DMS114 treated with DMSO at 0.1 percent for 48 hours (cell line): ENCODE results near the gene PIGP.
"Not testable (repeated sequence)": the region's sequence is repeated elsewhere in the genome, so short reads cannot be mapped to it uniquely, and the experiment has no call there.

Experiments
- DNase-seq: peaks from one replicate; lab custom pipeline; 2025; ENCODE audit not compliant: unreplicated experiment; lab: John Stamatoyannopoulos, UW

The PIGP gene

DNA sequence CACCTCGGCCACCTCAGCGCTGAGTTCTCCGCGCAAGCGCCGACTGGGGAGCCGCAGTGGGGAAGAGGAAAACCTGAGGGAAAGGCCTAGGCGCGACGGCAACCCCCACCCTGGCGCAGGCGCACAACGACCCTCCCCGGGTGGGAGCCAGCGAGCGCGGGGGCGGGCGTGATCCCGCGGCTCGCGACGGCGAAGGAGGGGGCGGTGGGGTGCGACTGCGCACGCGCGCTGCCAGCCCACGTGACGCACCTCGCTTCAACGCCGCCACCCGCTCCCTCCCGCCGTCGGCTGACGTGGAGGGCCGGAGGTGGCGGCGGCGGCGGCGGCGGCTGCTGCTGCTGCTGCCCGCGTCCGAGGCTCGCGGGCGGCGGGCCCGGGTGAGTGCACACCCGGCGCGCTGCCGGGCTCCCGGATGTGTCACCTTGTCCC lies at the start of gene PIGP, which contains the start of gene TTC3:
TSS of gene PIGP (minus strand) at position 84 of the 429 bp plus-strand sequence. CDS start 556 bp downstream, outside the sequence.
TSS of gene TTC3 (plus strand) at position 267 of the 429 bp plus-strand sequence. CDS start 14,004 bp downstream, outside the sequence.
- DNase-seq, result peak; percentile 73

DNA sequence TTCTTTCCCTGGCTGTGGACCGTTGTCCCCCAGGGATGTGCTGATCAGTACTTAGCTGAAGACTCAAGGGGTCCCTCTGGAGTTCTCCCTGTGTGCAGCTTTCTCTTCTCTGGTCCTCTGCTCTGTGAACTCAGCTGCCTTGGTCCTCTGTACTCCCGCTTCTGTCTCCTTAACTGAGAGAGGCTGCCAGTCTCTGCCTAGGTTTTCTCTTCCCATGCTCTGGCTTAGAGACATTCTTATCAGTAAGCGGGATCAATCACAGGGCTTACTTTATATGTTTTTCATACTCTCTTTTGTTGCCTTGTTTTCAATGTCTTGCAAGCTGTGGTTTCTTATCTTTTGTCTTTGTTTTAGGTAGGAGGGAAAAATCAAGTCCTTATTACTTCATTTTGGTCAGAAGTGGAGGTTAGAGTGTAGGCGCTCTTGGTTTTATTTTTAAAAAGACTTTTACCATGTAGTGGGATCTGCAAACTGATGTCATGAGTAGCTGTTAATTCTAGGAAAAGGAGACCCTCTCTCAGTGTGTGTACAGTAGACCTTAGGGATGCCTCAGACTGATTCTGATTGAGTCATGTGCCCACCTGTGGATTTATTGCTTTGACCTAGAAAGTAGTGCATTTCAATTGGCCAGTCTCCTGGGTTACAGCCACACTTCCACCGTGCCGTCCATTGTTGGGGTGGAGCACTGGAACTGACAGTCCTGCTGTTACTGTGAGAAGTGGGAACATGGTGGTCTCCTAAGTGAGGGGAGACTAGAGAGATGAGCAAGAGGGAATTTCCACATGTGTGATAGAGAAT lies 46.7 kb upstream of the PIGP start:
- no peak for DNase-seq

DNA sequence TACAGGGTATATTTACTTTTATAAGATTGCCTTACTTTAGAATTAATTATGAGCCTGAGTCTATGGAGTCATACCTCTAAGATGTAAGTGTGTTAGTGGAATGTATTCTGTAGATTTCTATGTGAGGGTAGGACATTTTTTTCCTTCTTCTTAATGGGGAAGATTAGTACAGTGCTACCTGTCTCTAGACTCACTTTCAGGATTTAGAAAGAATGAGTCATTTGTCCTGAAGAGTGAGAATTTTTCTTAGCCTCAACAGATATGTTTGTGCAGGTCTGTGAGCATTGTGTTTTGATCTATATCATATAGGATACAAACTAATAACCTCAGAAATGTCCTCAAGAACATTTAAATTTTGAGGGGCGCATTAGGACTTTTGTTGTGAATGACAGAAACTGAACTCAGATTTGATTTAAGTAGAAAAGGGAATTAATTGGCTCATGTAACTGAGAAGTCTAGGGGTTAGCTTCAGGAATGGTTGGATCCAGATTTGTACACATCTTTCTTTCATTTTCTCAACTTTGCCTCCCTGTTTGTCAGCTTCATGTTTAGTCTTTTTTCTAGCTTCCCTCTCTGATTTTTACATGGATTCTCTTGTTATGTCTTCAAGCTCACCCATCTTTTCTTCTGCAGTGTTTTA lies 45.4 kb upstream of the PIGP start:
- DNase-seq, result no peak

DNA sequence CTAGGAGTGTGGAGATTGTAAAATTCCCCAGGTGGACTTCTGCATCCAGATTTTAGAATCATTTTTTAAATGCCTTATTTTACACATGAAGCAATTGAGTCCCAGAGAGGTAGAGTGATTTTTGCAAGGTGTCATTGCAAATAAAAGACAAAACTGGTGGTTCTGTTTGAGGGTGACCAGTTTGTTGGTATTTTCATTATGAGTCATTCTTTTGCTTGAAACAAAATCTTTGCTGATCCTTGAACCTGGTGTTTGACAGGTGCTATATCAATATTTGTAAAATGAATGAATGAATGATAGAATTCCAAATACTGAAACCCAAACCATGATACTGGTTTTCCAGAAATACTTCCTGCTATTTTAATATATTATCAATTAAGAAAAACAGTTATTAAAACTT lies 44.3 kb upstream of the PIGP start:
- no peak for DNase-seq

DNA sequence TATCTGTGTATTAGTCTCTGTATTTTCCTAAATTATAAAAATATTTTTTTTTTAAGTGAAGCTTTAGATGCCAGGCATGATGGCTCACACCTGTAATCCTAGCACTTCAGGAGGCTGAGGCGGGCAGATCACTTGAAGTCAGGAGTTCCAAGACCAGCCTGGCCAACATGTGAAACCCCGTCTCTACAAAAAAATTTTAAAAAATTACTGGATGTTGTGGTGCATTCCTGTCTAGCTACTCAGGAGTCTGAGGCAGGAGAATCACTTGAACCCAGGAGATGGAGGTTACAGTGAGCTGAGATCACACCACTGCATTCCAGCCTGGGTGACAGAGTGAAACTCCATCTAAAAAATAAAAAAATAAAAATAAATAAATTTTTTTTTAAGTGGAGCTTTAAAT lies 43.6 kb upstream of the PIGP start:
- not testable (repeated sequence) for DNase-seq

DNA sequence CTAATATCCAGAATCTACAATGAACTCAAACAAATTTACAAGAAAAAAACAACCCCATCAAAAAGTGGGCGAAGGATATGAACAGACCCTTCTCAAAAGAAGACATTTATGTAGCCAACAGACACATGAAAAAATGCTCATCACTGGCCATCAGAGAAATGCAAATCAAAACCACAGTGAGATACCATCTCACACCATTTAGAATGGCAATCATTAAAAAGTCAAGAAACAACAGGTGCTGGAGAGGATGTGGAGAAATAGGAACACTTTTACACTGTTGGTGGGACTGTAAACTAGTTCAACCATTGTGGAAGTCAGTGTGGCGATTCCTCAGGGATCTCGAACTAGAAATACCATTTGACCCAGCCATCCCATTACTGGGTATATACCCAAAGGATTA lies 41.4 kb upstream of the PIGP start:
- DNase-seq, result not testable (repeated sequence)

DNA sequence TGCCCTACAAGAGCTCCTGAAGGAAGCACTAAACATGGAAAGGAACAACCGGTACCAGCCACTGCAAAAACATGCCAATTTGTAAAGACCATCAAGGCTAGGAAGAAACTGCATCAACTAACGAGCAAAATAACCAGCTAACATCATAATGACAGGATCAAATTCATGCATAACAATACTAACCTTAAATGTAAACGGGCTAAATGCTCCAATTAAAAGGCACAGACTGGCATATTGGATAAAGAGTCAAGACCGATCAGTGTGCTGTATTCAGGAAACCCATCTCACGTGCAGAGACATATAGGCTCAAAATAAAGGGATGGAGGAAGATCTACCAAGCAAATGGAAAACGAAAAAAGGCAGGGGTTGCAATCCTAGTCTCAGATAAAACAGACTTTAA lies 38.2 kb upstream of the PIGP start:
- DNase-seq, result not testable (repeated sequence)

DNA sequence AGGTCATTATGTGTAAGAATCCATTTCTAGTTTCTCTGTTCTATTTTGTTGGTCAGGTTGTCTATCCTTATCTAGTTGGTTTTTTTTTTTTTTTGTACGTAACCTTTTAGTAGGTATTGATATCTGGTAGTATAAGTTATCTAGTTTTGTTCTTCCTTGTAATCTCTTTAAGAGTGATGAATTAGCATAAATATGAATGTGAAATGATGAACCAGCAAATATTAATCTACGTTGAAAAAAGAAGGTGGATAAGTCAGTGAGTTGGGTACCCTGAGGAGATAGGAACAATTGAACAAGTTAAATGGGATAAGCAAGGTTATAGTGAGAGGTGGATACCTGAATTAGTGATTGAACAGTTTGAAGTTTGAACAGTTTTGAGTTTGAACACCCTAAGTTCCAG lies 34.1 kb upstream of the PIGP start:
- DNase-seq, result no peak

DNA sequence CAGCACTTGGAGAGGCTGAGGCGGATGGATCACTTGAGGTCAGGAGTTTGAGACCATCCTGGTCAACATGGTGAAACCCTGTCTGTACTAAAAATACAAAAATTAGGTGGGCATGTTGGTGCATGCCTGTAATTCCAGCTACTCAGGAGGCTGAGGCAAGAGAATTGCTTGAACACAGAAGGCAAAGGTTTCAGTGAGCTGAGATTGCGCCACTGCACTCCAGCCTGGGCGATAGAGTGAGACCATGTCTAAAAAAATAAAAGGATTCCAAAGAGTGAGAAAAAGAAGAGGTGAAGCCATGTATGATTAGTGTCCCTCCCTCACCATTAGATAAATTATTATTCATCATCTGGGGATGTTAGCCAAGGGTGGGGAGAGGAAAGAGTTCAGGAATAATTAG lies 29.9 kb upstream of the PIGP start:
- not testable (repeated sequence) for DNase-seq

DNA sequence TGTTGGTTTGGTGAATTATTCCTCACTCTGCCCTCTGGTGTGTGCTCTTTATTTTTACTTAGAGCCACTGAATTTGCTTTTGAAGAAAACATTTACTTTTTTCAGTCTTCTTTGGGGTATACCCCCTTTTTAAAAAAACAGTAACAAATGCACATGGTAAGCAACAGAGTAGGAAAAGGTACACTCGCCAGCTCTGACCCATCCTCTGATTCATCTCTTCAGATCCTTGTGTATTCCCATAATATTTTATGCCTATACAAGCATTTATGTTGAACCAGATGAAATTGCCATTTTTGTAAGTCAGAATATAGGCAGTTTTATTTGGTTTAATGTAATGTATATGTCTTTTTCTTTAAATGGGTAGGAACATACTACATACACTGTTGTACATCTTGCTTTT lies 28.5 kb upstream of the PIGP start:
- DNase-seq, result no peak

DNA sequence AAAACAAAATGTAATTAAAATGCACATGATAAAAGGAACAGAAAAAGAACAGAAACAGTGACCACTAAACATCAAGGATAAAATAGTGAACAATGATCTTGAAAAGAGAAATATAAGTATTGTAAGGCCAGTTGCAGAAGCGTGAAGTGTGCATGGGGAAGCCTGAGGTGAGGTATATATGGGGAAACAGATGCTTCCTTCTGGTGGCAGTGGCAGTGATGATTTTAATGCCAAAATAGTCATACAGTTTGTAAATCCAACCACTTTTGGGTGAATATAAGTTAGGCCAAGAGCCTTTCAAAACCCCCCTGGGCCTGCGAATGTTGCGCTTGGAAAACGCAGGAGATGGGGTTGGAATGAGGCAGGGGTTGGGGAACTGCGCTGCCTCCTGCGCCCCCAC lies 27.4 kb upstream of the PIGP start:
- DNase-seq, result no peak

DNA sequence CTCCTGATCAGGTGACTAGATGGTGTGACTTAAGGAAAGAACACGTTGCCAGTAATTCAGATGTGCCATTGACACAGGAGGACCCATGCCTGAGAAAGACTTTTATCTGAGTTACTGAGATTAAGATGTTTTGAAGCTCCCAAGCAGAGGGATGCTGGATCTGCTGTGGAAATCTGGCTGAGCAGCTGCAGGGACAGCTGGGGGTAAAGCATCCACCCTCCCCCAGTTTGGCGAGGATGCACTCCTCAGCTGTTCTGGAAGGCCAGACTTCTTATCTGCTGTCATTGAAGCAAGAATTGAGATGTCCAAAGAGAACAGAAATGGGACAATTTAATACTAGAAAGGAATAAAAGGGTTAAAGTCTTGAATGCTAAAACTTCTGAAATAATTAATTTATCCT lies 25.9 kb upstream of the PIGP start:
- no peak for DNase-seq

DNA sequence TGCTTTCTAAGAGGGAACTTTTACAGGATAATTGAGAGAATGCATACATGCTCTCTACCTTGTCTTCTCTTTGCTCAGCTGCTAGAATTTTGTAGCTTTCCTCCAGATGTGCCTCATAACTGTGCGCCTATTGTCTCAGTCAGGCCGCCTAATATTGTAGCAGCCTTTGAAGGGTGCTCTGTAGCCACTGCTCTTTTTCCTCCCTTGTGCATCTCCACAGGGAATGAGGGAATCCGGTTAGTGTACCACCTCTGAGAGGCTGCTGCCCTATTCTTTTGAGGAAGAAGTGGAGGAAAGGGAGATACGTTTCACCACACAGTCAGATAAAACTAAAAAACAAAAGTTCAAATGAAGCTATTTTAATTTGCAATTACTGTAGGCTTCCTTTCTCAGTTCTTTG lies 22.9 kb upstream of the PIGP start:
- DNase-seq, result no peak

DNA sequence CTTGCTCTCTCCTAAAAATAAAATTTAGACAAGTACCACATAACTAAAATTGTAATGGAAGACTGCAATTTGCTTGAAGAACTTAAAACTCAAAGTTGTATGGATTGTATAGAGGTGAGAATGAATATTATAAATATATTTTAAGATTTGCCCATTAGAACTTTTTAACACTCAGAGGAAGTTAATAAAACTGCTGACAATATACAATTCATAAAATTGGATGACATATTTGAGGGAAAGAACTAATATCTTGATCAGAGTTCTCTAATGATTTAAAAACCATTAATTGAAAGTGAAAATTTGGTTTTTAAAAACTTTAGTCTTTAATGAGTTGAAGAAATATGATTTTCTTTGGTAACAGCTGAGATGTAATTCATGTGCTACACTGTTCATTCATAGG lies 21.1 kb upstream of the PIGP start:
- DNase-seq, result no peak

DNA sequence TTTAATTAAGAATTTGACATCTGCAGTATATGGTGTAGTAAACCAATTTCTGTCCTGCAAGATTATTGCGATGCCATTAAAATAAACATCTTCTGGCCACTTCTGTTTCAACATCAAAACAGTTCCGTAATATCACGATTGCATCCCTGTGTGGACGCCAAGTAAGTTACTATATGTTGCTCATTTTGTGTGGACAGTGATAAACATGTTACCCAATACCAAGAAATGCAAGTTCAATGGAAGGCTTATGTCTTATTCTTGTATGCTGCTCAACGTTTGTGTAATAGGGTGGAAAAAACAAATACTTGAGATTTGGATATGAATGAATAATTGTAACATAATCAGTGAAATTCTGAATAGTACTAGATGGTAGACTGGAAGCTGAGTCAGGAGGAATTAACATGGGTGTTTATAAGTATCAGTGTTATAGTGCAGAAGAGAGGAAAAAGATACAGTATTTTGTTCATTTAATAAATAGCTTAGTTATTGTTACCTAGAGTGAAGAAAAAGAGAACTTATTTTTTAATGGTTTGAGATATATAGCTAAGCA lies 15.4 kb upstream of the PIGP start:
- no peak for DNase-seq

DNA sequence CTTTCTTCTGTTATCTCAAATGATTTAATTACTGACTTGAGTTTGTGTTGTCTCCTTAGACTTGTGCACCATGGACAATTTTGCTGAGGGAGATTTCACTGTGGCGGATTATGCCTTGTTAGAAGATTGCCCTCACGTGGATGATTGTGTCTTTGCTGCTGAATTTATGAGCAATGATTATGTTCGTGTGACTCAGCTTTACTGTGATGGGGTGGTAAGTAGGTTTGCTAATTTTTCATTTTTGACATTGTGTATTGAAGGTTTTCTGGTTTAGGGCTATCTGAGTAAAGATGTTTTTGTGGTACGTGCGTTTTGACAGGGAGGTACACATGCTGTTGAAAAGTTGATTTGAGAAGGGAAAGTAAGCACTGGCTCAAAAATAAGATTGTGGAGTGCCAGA lies 14.3 kb upstream of the PIGP start:
- DNase-seq, result peak; percentile 24

DNA sequence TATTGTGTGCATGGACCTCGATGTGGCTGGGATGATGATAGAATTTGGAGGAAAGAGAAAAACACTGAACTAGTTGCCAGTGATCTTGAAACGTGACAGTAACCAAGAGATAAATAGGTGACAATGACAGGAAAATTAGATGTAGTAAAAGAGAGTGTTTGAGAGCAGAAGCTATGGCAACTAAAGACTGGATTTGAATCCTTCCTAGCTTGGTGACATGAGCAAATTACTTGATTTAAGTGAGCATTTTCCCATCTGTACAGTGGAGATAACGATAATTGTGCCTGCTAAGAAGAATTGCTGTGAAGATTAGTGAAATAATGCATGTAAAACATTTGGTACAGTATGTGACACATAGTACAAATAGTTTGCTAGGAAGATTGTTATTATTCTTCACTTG lies 12.9 kb upstream of the PIGP start:
- no peak for DNase-seq

DNA sequence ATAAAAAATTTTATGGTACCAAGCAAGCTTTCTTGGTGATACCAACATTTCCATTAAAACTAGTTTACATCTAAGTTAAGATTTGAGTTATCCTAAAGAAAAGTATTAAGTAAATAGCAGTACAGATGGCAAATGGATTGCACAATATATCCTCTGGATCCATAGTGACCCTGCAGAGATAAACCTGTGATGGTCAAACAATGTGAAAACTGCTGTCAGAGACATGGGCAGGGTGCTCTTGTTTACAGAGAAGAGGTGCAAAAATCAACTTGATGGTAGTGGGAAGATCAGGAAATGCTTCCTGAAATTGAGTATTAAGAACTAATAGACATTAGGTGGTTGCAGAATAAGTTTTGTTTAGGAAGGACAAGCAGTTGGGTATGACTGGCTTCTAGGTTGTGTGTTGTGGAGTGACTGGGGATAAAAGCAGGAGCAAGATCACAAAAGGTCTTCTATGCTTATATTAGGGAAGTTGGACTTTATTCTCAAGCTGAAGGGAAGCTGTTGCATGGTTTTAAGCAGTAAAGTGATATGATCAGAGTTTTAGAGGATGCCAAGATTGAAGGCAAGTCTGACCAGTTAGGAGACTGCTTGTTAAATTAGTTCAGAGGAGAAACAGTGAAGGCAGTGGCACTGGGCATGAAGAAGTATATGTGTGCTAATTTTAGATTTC lies 10.1 kb upstream of the PIGP start:
- DNase-seq, result no peak

DNA sequence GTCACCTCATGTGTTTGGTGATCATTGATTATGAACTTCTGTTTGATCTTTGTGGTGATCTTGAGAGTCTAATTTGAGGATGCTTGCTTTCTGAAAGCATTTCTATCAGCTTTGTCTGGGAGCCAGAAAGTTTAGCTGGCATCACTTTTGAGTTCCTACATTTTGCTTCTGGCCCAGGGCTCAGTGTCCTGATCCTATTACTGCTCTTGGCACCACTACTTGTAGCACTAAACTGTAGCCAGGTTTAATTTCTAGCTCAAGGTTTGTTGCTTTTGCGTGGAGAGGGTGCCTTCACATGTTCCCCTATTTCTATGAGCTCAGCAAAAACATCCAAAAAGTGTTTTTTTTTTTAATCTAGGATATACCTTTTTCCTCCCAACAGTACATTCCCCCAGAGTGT lies 9.5 kb upstream of the PIGP start:
- DNase-seq, result no peak

DNA sequence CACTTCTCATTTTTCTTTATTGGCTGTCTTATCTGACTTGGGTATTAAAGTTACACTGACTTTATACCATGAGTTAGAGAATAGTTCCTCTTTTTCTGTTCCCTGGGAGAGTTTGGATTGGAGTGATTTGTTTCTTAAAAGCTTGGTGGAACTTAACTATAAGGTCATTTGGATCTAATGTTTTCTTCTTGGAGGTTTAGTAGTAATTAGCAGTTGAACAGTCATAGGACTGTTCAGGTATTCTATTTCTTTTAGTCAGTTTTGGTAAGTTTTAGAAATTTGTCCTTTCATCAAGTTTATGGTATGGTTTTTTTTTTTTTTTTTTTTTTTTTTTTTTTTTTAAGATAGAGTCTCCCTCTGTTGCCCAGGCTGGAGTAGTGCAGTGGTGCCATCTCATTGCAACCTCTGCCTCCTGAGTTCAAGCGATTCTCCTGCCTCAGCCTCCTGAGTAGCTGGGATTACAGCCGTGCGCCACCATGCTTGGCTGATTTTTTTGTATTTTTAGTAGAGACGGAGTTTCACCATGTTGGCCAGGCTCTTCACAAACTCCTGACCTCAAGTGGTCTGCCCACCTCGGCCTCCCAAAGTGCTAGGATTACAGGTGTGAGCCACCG lies 6.4 kb upstream of the PIGP start:
- DNase-seq, result no peak

DNA sequence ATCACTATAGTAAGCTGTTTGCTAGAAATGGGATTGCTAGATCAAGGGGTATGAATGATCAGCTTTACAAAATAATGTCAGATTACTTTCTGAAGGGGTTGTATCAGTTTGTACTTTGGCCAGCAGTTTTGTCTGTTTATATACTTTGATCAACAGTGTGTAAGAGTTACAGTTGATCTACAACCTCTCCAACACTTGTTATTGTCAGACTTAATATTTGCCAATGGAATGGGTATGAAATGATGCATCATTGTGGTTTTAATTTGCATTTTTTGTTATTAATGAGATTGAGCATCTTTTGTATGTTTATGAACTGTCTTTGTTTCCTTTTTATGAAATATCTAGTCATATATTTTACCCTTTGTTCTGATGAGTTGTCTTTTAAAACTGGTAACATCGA lies 4.5 kb upstream of the PIGP start:
- DNase-seq, result no peak
